ENCODE results near the gene SEH1L.

Gene SEH1L

DNA sequence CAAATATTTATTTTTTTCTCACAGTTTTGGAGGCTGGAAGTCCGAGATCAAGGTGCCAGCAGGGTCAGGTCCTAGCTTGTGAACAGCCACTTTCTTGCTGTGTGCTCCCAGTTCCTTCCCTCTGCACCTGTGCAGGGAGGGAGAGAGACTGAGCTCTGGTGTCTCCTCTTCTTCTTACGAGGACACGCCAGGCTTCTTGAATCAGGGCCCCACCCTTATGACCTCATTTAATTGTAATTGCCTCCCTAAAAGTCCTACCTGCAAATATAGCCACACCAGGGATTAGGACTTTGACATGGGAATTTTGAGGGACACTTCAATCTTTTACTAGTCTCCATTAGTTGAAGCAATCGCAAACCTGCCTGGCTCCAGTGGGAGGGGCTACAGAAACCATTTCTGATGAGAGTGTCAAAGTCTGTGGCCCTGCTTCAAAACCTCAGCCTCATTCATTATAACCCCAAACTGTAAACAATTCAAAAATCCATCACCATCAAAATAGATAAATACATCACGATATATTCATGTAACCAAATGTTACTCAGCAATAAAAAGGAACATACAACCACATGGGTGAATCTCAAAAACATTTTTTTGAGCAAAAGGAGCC, 18.2 kb upstream of the SEH1L start:
- DNase-seq (ENCODE audit: low spot score) = no peak

DNA sequence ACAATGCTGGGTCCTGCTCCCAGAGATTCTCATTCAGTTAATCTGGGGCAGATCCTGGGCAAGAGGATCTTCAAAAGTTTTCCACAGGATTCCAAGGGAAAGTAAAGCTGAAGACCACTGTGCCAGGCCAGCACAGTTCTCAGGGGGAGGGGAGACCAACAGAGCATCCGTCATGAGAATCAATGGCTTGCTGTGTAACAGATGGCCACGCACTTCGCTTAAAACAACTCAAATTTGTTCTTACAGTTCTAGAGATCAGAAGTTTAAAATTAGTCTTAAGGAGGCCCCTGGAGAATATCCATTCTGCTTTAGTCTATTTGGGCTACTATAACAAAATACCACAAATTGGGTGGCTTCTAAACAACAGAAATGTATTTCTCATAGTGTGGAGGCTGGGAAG, 17.4 kb upstream of the SEH1L start:
- TF ChIP-seq, protein P1, sequence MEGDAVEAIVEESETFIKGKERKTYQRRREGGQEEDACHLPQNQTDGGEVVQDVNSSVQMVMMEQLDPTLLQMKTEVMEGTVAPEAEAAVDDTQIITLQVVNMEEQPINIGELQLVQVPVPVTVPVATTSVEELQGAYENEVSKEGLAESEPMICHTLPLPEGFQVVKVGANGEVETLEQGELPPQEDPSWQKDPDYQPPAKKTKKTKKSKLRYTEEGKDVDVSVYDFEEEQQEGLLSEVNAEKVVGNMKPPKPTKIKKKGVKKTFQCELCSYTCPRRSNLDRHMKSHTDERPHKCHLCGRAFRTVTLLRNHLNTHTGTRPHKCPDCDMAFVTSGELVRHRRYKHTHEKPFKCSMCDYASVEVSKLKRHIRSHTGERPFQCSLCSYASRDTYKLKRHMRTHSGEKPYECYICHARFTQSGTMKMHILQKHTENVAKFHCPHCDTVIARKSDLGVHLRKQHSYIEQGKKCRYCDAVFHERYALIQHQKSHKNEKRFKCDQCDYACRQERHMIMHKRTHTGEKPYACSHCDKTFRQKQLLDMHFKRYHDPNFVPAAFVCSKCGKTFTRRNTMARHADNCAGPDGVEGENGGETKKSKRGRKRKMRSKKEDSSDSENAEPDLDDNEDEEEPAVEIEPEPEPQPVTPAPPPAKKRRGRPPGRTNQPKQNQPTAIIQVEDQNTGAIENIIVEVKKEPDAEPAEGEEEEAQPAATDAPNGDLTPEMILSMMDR (IDR thresholded peaks at IDR 0.05; ENCODE audit: extremely low read depth, missing control alignments) = no peak
- DNase-seq (ENCODE audit: low spot score) = no peak

More for the DNA sequence above, 18.2 kb upstream of the SEH1L start:
- TF ChIP-seq, protein P1 (IDR thresholded peaks at IDR 0.05; ENCODE audit: extremely low read depth, missing control alignments) = no peak

DNA sequence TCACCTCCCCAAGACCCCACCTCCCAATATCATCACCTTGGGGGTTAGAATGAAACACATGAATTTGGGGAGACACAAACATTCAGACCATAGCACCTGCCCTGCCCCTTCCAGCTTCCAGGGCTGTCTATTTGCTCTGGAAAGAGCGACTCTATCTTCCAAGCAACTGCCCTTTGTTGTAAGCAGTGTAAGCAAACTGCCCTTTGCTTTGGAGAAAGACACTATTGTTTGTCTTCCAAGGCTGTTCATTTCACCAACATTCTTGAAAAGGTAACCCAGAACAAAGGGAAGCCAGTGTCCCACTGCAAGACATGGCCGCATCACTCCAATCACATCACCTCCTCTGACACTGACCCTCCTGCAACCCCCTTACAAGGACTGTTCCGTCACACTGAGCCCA, 16.9 kb upstream of the SEH1L start:
- TF ChIP-seq, protein P1 (IDR thresholded peaks at IDR 0.05; ENCODE audit: extremely low read depth, missing control alignments) = no peak
- DNase-seq (ENCODE audit: low spot score) = no peak

DNA sequence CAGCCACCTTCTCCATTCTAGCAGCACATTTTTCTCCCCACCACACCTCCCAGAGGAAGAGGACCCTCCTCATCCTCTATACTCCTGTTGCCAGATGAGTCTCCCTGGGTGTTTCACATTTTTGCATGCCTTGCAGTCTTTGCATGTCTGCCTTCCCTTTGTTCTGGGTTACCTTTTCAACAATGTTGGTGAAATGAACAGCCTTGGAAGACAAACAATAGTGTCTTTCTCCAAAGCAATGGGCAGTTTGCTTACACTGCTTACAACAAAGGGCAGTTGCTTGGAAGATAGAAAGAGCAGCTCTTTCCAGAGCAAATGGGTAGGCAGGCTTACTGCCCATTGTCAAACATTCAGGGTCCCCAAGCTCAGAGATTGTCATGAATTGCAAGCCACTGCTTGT, 14.5 kb upstream of the SEH1L start:
- DNase-seq (ENCODE audit: low spot score) = no peak
- TF ChIP-seq, protein P1 (IDR thresholded peaks at IDR 0.05; ENCODE audit: extremely low read depth, missing control alignments) = no peak

DNA sequence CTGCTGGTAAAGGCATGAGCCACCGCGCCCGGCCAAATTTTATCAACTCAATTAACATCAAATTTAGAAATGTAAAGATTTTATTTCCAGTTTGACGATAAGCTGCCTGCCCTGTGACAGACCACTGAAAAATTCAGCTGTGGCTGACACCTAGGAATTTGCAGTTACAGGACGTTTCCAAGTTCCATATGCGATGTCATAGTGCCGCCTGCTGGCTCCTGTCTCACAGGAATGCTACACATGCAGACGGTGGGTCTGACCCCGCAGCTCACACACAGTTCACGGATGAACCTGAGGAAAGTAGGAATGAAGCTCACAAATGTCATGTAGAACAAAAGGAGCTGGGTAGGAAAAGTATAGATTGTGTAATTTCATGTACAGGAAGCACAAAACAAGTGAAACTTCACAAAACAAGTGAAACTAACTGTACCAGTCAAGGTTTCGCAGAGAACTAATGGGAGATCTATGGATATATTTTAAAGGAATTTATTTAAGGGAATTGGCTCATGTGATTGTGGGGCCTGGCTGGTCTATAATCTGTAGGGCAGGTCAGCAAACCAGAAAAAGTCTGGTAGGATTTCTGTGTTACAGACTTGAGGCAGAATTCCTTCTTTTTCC, 13.2 kb upstream of the SEH1L start:
- peak; percentile 70 for DNase-seq (ENCODE audit: low spot score)
- TF ChIP-seq, protein P1 (IDR thresholded peaks at IDR 0.05; ENCODE audit: extremely low read depth, missing control alignments) = peak; percentile 96

DNA sequence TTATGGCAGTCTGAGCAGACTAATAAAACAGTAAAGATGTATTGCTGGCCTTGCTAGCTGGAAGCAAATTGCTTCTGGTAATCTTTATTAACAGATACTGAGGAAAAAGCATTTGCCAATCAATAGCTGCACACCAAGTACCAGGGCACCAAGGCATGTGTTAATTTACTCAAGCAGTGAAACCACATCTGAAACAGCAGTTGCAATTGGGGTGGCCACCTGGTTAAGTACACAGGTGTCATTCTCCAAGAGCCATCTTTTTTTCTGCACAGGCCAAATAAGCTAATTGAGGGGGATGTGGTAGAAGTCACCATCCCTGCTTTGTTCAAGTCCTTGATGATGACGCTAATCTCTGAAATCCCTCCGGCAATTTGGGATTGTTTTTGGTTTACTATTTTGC, 8.6 kb upstream of the SEH1L start:
- TF ChIP-seq, protein P1 (IDR thresholded peaks at IDR 0.05; ENCODE audit: extremely low read depth, missing control alignments) = no peak
- DNase-seq (ENCODE audit: low spot score) = no peak

DNA sequence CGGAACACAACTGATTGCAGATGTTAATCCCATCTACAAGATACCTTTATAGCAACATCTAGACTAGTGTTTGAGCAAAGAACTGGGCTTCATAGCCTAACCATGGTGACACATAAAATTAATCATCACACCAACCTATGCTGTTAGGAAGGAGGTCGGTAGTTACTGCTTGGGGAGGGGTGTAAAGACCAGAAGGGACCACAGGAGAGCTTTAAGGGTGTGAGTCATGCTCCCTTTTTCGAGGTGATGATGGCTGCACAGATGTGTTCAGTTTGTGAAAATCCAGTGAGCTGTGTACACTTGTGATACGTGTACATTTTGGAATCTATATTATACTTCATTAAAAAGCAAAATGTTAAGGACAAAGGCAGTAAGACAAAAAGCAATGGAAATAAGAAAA, 4.6 kb upstream of the SEH1L start:
- TF ChIP-seq, protein P1 (IDR thresholded peaks at IDR 0.05; ENCODE audit: extremely low read depth, missing control alignments) = no peak
- no peak for DNase-seq (ENCODE audit: low spot score)

All from GM20000 (cell line).